Measurements from ENCODE around the gene CDX2.

The CDX2 gene

GRCh38 chr13:27933118-27933517 lies 36.0 kb downstream of the CDX2 start:
- DNase-seq: no peak

DNA sequence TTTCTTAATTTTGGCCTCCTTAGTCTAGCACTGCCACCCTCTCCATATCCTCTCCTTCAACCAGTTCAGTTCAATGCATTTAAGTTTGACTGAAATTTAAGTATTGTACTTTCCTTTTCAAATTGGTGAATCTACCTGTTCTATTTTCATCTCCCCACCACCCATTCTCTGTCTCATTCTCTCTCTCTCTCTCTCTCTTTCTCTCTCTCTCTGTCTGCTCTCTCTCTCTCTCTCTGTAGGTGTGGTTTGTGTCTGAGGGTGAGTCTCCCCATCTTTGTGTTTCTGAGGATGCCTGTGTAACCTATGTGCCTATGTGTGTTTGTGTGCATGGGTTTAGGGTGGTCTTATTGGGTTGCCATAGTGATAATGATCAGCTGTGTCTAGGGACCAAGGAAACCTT lies 39.2 kb downstream of the CDX2 start:
- DNase-seq: no peak

DNA sequence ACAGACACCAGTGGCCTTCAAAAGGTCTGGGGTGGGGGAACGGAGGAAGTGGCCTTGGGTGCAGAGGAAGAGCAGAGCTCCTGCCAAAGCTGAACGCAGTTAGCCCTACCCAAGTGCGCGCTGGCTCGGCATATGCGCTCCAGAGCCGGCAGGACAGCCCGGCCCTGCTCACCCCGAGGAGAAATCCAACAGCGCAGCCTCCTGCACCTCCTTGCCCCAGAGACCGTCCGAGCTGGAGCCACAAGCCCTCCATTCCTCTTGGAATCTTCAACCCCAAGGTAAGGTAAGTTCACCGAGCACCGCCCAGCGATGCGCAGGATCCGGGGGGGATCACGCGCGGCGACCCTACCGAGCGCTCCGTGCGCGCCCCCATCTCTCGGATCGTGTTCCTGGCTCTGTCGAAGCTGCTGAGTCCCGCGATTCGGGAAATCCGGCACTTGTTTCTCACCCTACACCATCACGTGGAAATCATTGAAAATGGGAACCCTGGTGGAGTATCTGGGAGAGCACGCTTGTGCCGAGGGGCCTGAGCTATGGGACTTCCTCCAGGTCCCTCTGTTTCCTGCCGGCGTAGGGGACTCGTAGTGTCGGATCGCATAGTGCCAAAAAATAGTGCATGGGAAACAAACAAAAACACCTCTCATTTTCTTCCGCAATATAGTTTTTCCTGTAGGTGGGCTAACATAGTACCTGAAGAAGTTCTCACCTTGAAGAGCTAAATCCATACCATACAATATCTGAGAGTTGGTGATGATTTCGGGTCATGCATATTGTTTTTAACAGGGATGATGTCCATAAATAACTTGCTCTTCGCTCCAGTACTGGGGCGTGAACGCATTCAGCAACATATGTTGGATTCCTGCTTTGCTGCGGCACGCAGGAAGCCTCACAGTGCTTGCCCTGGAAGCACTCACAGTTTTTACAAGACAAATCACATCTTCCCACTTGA lies 40.0 kb downstream of the CDX2 start:
- no peak for DNase-seq

GRCh38 chr13:27928353-27928804 lies 40.7 kb downstream of the CDX2 start:
- no peak for DNase-seq

DNA sequence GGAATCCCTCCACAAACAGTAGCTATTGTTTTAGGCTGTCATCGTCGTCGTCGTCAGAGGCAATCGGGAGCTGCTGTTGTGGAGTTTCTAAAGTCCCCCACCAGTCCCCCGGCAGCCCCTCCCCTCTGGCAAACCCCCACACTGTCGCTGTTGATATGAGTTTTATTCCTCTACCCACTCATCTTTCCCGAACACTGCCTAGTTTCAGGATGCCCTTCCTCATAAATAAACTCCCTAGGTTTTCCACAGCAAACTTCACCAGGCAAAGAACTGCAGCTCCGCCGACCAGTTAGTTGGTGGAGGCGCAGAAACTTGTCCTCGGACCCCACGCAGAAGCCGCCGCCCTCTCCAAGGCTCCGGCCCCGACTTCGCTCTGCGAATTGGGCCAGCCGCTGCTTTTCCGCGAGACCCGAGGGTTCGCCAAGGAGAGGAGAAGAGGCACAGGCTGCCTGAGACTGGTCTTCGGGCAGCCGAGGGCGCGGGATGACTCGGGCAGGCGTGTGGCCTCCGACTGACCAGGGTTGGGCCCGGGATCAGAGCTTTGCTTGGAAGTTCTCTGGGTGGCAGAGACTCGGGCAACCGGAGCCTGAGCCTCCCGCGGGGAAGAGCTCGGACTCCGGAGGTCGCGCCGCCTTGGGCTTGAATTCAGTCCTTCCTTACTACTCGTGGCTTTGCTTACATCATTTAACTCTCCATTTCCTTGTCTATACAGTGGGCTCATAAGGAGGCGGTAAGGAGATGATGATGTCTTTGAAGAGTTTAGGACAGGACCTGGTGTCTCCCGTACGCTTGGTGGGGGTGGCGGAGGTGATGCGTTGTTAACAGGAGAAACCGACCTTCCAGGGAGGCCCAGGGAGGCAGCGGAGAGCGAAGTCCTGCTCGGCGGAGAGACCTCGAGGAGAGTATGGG lies 41.4 kb downstream of the CDX2 start:
- no peak for DNase-seq

- DNase-seq: no peak
These were observed 42.3 kb downstream of the CDX2 start for GRCh38 chr13:27926644-27927434.

GRCh38 chr13:27925220-27925991 lies 43.7 kb downstream of the CDX2 start:
- no peak for DNase-seq

DNA sequence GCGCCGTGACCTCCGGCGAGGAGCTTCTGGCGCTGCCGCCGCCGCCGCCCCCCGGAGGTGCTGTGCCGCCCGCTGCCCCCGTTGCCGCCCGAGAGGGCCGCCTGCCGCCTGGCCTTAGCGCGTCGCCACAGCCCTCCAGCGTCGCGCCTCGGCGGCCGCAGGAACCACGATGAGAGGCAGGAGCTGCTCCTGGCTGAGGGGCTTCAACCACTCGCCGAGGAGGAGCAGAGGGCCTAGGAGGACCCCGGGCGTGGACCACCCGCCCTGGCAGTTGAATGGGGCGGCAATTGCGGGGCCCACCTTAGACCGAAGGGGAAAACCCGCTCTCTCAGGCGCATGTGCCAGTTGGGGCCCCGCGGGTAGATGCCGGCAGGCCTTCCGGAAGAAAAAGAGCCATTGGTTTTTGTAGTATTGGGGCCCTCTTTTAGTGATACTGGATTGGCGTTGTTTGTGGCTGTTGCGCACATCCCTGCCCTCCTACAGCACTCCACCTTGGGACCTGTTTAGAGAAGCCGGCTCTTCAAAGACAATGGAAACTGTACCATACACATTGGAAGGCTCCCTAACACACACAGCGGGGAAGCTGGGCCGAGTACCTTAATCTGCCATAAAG lies 44.5 kb downstream of the CDX2 start:
- DNase-seq: no peak

DNA sequence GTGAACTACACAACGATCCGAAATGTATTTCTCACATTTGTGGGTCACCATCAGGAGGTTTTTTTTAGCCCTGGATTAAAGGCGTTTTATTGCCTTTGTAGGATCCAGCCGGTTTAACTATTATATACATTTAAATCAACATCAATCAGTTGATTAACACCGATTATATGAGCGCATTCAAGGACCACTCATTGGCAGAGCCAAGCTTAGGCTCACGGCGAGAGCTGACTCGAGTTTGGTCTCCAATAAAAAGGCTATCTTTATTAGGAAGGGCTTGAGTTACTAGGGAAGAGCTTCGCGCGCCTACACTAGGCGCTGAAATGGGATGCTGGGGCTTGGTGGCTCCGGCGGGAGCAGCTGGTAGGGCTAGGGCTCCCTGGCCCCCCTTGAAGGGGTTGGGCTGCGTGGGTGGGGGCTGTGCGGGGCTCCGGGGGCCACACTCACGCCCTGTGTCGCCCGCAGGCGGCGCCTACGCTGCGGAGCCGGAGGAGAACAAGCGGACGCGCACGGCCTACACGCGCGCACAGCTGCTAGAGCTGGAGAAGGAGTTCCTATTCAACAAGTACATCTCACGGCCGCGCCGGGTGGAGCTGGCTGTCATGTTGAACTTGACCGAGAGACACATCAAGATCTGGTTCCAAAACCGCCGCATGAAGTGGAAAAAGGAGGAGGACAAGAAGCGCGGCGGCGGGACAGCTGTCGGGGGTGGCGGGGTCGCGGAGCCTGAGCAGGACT lies 45.2 kb downstream of the CDX2 start:
- DNase-seq: no peak

DNA sequence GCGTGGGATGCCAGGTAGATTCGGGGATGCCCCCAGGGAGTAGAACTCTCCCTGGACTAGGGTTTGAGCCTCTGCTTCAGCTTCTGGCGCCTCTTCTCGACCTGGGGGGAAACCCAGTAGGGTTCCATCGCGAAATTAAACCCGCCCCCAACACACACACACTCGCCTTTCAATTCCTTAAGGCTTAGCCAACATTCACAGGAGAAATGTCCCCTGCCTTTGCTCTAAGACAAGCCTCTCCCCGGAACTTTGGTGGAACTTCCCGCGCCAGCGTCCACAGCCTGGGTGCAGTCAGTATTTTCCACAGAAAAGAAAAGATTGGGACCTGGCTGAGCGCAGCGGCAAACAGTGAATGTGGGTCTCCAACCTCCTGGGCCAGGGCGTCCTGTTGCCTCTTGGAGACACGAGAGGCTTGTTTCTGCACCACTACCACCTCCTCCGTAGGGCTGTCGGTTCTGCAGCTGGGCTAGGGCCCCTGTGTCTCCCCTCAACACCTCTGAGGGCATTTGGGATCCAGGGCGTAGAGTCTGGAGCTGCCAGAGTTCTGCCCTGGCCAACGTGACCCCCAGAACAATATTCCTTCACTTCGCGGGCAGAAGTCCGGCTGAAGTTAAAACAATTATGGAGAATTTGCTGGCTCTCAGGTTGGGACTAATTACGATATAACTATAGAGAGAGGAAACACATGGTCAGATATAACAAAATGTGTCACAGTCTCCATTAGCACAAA lies 46.1 kb downstream of the CDX2 start:
- DNase-seq: no peak

DNA sequence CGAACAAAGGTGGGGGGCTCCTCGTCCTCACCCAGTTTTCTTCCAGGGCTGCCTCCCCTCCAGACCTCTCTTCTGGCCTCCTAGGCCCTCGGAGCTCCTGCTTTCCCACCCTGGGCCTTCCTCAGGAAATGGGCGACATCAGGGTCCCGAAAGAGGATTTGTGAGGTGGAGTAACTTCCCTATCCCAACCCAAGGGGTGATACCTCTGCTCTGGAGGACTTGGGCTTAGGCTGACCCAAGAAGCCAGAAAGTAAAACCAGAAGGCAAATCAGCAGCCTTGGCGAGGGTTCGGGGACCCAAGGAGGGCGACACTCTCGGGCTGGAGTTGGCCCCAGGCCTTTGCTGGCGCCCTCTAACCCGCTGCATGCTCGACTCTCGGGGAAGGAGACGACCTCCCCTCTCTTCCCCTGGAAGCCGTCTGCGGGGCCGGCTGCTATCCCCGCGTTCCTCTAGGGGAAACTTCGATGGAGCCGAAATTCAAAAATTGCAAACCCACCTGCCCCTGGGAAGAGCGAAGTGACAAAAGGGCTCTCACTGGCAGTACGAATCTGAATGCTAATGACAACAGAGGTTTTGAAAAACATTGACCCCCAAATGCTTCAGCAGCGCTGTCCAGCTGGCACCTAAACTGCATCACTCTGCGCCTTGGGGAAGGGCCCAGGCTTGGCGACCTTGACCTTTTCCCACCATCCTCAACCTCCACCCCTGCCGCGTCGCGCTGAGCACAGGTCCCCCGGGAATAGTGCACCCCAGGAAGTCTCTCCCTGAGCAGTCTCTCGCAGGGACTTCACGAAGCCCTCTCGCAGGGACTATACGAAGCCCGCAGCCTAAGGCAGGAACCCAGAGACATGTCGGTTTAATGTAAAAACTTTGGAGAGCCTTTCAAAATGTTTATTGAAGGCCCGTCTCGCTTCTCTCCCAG lies 46.9 kb downstream of the CDX2 start:
- DNase-seq: no peak

DNA sequence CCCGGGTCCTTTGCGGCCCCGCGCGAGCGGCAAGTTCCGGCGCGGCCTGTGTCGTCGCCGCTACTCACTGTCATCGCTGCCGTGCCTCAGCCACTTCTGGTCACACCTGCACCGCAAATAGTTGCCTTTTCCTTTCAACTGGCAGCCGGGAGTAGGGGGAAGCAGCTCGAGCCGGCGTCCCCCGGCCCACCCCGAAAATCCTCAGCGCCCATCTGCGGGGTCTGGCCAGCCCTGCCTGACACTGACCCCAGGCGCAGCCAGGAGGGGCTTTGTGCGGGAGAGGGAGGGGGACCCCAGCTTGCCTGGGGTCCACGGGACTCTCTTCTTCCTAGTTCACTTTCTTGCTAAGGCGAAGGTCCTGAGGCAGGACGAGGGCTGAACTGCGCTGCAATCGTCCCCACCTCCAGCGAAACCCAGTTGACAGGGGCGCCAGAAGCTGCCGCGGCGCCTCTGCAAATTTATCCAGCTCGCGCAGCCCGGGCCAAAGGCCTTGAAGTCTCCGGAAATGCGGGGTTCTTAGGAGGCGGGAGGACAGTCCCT lies 47.6 kb downstream of the CDX2 start:
- DNase-seq: no peak

DNA sequence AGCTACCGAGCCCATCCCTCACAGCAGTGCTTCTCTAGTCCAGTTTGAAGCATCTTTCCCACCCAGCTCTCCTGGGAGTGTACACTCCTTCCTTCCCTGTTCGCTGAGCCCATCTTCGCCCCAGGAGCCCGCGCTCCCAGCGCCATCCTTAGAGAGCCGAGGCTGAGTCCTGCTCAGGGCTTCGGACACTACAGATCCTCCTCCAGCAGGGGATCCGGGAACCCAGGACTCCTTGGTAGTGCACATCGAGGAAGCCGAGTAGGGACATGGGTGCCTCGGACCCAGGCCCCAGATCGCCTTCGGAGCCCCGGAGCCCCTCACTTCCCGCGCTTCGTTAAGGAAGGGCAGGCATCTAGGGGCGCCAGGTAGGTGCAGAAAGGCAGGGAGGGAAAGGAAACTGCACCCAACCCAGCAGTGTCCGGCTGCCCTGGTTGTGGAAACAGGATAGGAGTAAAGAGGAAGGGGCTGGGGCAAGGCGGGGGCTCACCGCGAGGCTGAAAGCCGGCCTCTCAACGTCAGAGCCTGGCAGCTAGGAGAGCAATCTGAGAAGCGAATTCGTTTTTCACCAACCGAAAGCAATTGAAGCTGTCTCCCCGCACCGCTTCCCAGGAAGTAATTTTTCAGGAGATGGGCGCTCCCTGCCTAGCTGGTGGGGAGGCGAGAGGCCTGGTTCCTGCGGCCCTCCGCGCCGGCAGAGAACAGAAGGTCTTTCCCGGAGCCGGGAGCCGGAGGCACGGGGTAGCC lies 48.3 kb downstream of the CDX2 start:
- no peak for DNase-seq

DNA sequence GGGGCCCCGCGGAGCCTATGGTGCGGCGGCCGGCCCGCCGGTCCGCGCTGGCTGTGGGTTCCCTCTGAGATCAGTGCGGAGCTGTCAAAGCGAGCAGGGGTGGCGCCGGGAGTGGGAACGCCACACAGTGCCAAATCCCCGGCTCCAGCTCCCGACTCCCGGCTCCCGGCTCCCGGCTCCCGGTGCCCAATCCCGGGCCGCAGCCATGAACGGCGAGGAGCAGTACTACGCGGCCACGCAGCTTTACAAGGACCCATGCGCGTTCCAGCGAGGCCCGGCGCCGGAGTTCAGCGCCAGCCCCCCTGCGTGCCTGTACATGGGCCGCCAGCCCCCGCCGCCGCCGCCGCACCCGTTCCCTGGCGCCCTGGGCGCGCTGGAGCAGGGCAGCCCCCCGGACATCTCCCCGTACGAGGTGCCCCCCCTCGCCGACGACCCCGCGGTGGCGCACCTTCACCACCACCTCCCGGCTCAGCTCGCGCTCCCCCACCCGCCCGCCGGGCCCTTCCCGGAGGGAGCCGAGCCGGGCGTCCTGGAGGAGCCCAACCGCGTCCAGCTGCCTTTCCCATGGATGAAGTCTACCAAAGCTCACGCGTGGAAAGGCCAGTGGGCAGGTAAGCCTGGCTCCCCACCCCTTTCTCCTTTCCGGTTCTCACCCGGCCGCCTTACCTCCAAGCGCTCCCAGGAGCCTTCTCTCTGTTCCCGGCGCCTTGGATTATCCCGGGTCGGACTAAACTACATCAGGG lies 49.0 kb downstream of the CDX2 start, which contains the start of gene PDX1:
Gene PDX1, plus strand, starts transcription at position 67 of the 743 bp plus-strand sequence. Its CDS starts 139 bp downstream, at position 206.
- DNase-seq: no peak

GRCh38 chr13:27919659-27919933 lies 49.5 kb downstream of the CDX2 start:
- DNase-seq: no peak

All from anterior cingulate cortex (tissue), 58 donors.